GM12892 (cell line): Measurements from ENCODE around the gene PTPRN.

ENCODE experiments used
- POLR2A ChIP-seq: IDR thresholded peaks from 2 replicates; pipeline ENCODE4 v1.6.1; 2011; ENCODE audit warnings: low read depth, low read length, control low read depth
- POLR2AphosphoS5 ChIP-seq: IDR thresholded peaks from 2 replicates; pipeline ENCODE4 v1.6.1; 2011; ENCODE audit warnings: low read depth, low read length, control low read depth

DNA sequence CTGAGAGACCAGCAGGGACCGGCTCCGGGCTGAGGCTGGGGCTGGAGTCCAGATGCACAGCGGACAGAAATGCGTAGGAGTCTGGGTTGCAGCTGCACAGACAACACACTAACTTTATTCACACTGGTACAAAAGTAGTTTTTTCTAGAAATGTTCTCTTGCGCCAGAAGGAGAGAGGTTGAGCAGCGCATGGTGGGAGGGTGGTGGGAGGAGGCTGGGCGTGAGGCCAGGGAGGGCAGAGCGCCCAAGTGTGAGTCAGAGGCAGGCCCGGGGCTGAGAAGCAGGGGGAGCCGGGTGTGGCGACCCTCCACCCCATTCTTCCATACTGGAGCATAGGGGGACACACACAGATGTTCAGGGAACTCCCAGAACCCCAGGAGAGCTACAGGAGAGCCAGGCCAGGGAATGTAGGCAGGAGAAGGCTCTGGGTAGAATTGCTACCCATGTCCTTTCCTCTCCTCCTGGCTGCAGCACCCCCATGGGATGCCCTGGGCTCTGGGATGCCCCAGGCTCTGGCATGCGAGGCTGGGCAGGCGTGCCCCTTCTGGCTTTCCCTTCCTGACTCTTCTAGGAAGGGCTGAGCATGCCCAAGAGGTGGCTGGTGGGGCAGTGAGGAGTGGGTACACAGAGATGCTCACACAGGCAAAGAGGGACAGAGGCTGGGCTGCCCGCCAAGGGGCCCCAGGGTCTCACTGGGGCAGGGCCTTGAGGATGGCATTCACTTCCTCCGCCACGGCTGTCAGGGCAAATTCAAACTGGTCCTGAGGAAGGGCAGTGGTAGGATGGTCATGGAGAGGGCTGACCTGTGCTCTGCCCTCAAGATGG lies 19.5 kb downstream of the PTPRN start:
- TF ChIP-seq POLR2A, result no peak
- TF ChIP-seq POLR2AphosphoS5, result no peak
